ENCODE data around the gene SDK1.

SDK1 gene

DNA sequence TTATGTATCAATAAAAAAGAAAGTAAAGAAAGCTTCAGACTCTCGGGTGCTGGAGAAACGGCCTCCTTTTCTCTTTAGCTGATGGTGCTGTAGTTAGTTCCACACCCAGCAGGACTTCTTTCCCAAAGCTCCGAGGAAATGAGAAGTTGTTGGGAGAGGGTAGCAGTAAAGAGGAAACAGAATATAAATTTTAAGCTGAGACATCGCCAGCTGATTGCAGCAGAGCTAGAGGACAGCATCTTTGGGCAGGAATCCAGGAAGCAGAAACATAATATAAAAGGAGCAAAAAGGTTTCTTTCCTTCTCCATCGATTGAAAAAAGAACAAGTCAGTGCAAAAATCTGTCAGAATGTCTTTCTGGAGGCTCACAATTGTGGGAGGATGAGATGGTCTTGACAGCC is 764.1 kb downstream of the SDK1 start:
- H4K8ac ChIP-seq (ENCODE audit: low read depth, low read length), result no peak overlapping the region

GRCh38 chr7:4066206-4066605 is 765.2 kb downstream of the SDK1 start:
- whole genome bisulfite sequencing, 2 donors (ENCODE audit: extremely low coverage in 2 of 2, insufficient read length in 2 of 2, insufficient replicate concordance in 1 of 2), result no CpG with 5 or more reads among the region's 10 CpGs

More for the DNA sequence above, 764.1 kb downstream of the SDK1 start:
- Histone ChIP-seq H2BK120ac (ENCODE audit: low read depth, low read length) (no peak overlapping the region), H3K9me3 (replicated peaks in 1 of 2; ENCODE audit: control insufficient read depth in 2 of 2, insufficient read depth in 1 of 2, low read depth in 1 of 2, low read length in 2 of 2) (no peaks in the 10 kb centered on the region), H3K4me3 (ENCODE audit: low read length in 2 of 2) (no peak overlapping the region), H3K23ac (ENCODE audit: low read depth, low read length, poor library complexity) (no peak overlapping the region), H3K4me1 (ENCODE audit: control insufficient read depth in 2 of 2, insufficient read depth in 1 of 2, low read depth in 1 of 2, low read length in 2 of 2) (no peaks in the 10 kb centered on the region), H4K91ac (ENCODE audit: low read depth, low read length, poor library complexity) (no peak overlapping the region), H3K4ac (ENCODE audit: low read length) (no peak overlapping the region), H2BK5ac (ENCODE audit: low read length) (no peak overlapping the region), H3K4me2 (ENCODE audit: insufficient read depth, low read length, poor library complexity, severe bottlenecking) (no peak overlapping the region), H2BK12ac (ENCODE audit: low read length) (no peak overlapping the region), H3K9ac (ENCODE audit: low read depth, low read length, poor library complexity) (no peak overlapping the region), H3K36me3 (replicated peaks in 1 of 2; ENCODE audit: control insufficient read depth in 2 of 2, insufficient read depth in 2 of 2, low read length in 2 of 2) (no peaks in the 10 kb centered on the region), H3K27me3 (ENCODE audit: control insufficient read depth in 3 of 3, insufficient read depth in 3 of 3, low read depth in 1 of 3, low read length in 3 of 3) (no peaks in the 10 kb centered on the region), H3K79me1 (ENCODE audit: low read depth, low read length) (no peaks in the 10 kb centered on the region), H3K27ac (replicated peaks; ENCODE audit: low read length) (no peak overlapping the region), H2AFZ (ENCODE audit: low read length) (no peak overlapping the region), H3K18ac (ENCODE audit: low read length) (no peak overlapping the region), H3K14ac (ENCODE audit: low read length) (no peak overlapping the region), H2AK5ac (ENCODE audit: low read depth, low read length) (no peak overlapping the region), H2BK15ac (ENCODE audit: low read length) (no peak overlapping the region)
- WGBS, 2 donors (ENCODE audit: extremely low coverage in 2 of 2, insufficient read length in 2 of 2, insufficient replicate concordance in 1 of 2), result no CpG with 5 or more reads among the region's 5 CpGs
- no peak for DNase-seq (ENCODE audit: low spot score)

GRCh38 chr7:4066626-4067475 is 765.8 kb downstream of the SDK1 start:
- H3K4ac ChIP-seq (ENCODE audit: low read length), result no peak overlapping the region
- no peak overlapping the region for H2BK5ac ChIP-seq (ENCODE audit: low read length)
- peak overlapping the region; percentile 51 for H2BK15ac ChIP-seq (ENCODE audit: low read length)
- H3K27ac ChIP-seq (replicated peaks; ENCODE audit: low read length), result no peak overlapping the region
- no peak overlapping the region for H4K8ac ChIP-seq (ENCODE audit: low read depth, low read length)
- no peak overlapping the region for H3K4me2 ChIP-seq (ENCODE audit: insufficient read depth, low read length, poor library complexity, severe bottlenecking)
- H3K9me3 ChIP-seq (replicated peaks in 1 of 2; ENCODE audit: control insufficient read depth in 2 of 2, insufficient read depth in 1 of 2, low read depth in 1 of 2, low read length in 2 of 2), result no peaks in the 10 kb centered on the region
- DNase-seq (ENCODE audit: low spot score), result no peak
- no peaks in the 10 kb centered on the region for H3K36me3 ChIP-seq (replicated peaks in 1 of 2; ENCODE audit: control insufficient read depth in 2 of 2, insufficient read depth in 2 of 2, low read length in 2 of 2)
- WGBS, 2 donors (ENCODE audit: extremely low coverage in 2 of 2, insufficient read length in 2 of 2, insufficient replicate concordance in 1 of 2), result no CpG with 5 or more reads among the region's 21 CpGs
- no peak overlapping the region for H3K4me3 ChIP-seq (ENCODE audit: low read length in 2 of 2)
- H3K23ac ChIP-seq (ENCODE audit: low read depth, low read length, poor library complexity), result no peak overlapping the region
- H4K91ac ChIP-seq (ENCODE audit: low read depth, low read length, poor library complexity), result no peak overlapping the region
- H3K79me1 ChIP-seq (ENCODE audit: low read depth, low read length), result no peaks in the 10 kb centered on the region
- no peak overlapping the region for H3K9ac ChIP-seq (ENCODE audit: low read depth, low read length, poor library complexity)
- H3K4me1 ChIP-seq (ENCODE audit: control insufficient read depth in 2 of 2, insufficient read depth in 1 of 2, low read depth in 1 of 2, low read length in 2 of 2), result peaks cover 0 to 3% of the 10 kb centered on the region in 2 donors
- H2AFZ ChIP-seq (ENCODE audit: low read length), result no peak overlapping the region
- H3K18ac ChIP-seq (ENCODE audit: low read length), result peak overlapping the region; percentile 63
- H3K27me3 ChIP-seq (ENCODE audit: control insufficient read depth in 3 of 3, insufficient read depth in 3 of 3, low read depth in 1 of 3, low read length in 3 of 3), result no peaks in the 10 kb centered on the region
- peak overlapping the region; percentile 11 for H3K14ac ChIP-seq (ENCODE audit: low read length)
- no peak overlapping the region for H2BK12ac ChIP-seq (ENCODE audit: low read length)
- H2BK120ac ChIP-seq (ENCODE audit: low read depth, low read length), result no peak overlapping the region
- no peak overlapping the region for H2AK5ac ChIP-seq (ENCODE audit: low read depth, low read length)

More at GRCh38 chr7:4066206-4066605, 765.2 kb downstream of the SDK1 start:
- H3K18ac ChIP-seq (ENCODE audit: low read length), result no peak overlapping the region
- H2BK15ac ChIP-seq (ENCODE audit: low read length), result peak overlapping the region; percentile 51
- H4K8ac ChIP-seq (ENCODE audit: low read depth, low read length), result no peak overlapping the region
- no peaks in the 10 kb centered on the region for H3K79me1 ChIP-seq (ENCODE audit: low read depth, low read length)
- no peak for DNase-seq (ENCODE audit: low spot score)
- no peaks in the 10 kb centered on the region for H3K4me1 ChIP-seq (ENCODE audit: control insufficient read depth in 2 of 2, insufficient read depth in 1 of 2, low read depth in 1 of 2, low read length in 2 of 2)
- H3K4me2 ChIP-seq (ENCODE audit: insufficient read depth, low read length, poor library complexity, severe bottlenecking), result no peak overlapping the region
- H2BK5ac ChIP-seq (ENCODE audit: low read length), result no peak overlapping the region
- H2AFZ ChIP-seq (ENCODE audit: low read length), result no peak overlapping the region
- no peak overlapping the region for H3K27ac ChIP-seq (replicated peaks; ENCODE audit: low read length)
- no peak overlapping the region for H2BK12ac ChIP-seq (ENCODE audit: low read length)
- H3K9ac ChIP-seq (ENCODE audit: low read depth, low read length, poor library complexity), result no peak overlapping the region
- H3K9me3 ChIP-seq (replicated peaks in 1 of 2; ENCODE audit: control insufficient read depth in 2 of 2, insufficient read depth in 1 of 2, low read depth in 1 of 2, low read length in 2 of 2), result no peaks in the 10 kb centered on the region
- no peak overlapping the region for H3K4me3 ChIP-seq (ENCODE audit: low read length in 2 of 2)
- peak overlapping the region; percentile 11 for H3K14ac ChIP-seq (ENCODE audit: low read length)
- no peak overlapping the region for H4K91ac ChIP-seq (ENCODE audit: low read depth, low read length, poor library complexity)
- no peak overlapping the region for H2AK5ac ChIP-seq (ENCODE audit: low read depth, low read length)
- no peaks in the 10 kb centered on the region for H3K36me3 ChIP-seq (replicated peaks in 1 of 2; ENCODE audit: control insufficient read depth in 2 of 2, insufficient read depth in 2 of 2, low read length in 2 of 2)
- H3K23ac ChIP-seq (ENCODE audit: low read depth, low read length, poor library complexity), result no peak overlapping the region
- H3K4ac ChIP-seq (ENCODE audit: low read length), result no peak overlapping the region
- H3K27me3 ChIP-seq (ENCODE audit: control insufficient read depth in 3 of 3, insufficient read depth in 3 of 3, low read depth in 1 of 3, low read length in 3 of 3), result no peaks in the 10 kb centered on the region
- no peak overlapping the region for H2BK120ac ChIP-seq (ENCODE audit: low read depth, low read length)

DNA sequence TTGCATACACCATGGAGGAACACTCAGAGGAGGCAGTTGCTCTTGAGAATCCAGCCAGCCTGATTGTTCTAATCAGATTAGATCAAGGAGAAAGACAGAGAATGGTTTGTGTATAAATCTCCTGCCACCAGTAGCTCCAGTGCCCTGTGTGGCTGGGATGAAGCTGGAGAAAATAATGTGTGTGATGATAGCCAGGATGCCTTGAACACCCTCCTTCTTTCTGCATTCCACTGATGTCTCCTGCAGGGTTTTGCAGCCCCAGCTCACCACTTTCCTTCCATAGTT is 766.4 kb downstream of the SDK1 start:
- Histone ChIP-seq H2AFZ (ENCODE audit: low read length) (no peak overlapping the region), H3K27me3 (ENCODE audit: control insufficient read depth in 3 of 3, insufficient read depth in 3 of 3, low read depth in 1 of 3, low read length in 3 of 3) (no peaks in the 10 kb centered on the region), H3K36me3 (replicated peaks in 1 of 2; ENCODE audit: control insufficient read depth in 2 of 2, insufficient read depth in 2 of 2, low read length in 2 of 2) (no peaks in the 10 kb centered on the region), H3K79me1 (ENCODE audit: low read depth, low read length) (no peaks in the 10 kb centered on the region), H4K8ac (ENCODE audit: low read depth, low read length) (no peak overlapping the region), H3K4me2 (ENCODE audit: insufficient read depth, low read length, poor library complexity, severe bottlenecking) (no peak overlapping the region), H3K14ac (ENCODE audit: low read length) (no peak overlapping the region), H3K9ac (ENCODE audit: low read depth, low read length, poor library complexity) (no peak overlapping the region), H4K91ac (ENCODE audit: low read depth, low read length, poor library complexity) (no peak overlapping the region), H2BK12ac (ENCODE audit: low read length) (no peak overlapping the region), H2BK15ac (ENCODE audit: low read length) (no peak overlapping the region), H3K4me3 (ENCODE audit: low read length in 2 of 2) (no peak overlapping the region), H3K9me3 (replicated peaks in 1 of 2; ENCODE audit: control insufficient read depth in 2 of 2, insufficient read depth in 1 of 2, low read depth in 1 of 2, low read length in 2 of 2) (no peaks in the 10 kb centered on the region), H2BK5ac (ENCODE audit: low read length) (no peak overlapping the region), H3K23ac (ENCODE audit: low read depth, low read length, poor library complexity) (no peak overlapping the region), H2BK120ac (ENCODE audit: low read depth, low read length) (no peak overlapping the region), H3K18ac (ENCODE audit: low read length) (no peak overlapping the region), H2AK5ac (ENCODE audit: low read depth, low read length) (no peak overlapping the region), H3K4me1 (ENCODE audit: control insufficient read depth in 2 of 2, insufficient read depth in 1 of 2, low read depth in 1 of 2, low read length in 2 of 2) (peaks cover 0 to 4% of the 10 kb centered on the region in 2 donors), H3K27ac (replicated peaks; ENCODE audit: low read length) (no peak overlapping the region), H3K4ac (ENCODE audit: low read length) (no peak overlapping the region)
- DNase-seq (ENCODE audit: low spot score), result no peak
